Hepatocyte (in vitro differentiated cells): ENCODE data around the gene AP3M1.

Experiments used
- CTCF ChIP-seq: fragments of 200-600 bp; sonication (generic); IDR thresholded peaks from 2 replicates; pipeline ENCODE4 v1.5.1; 2016; ENCODE audit warnings: antibody characterized with exemption, mild to moderate bottlenecking; ENCODE audit not compliant: poor library complexity
- EZH2 ChIP-seq: fragments of 200-600 bp; sonication (generic); IDR thresholded peaks from 2 replicates; pipeline ENCODE4 v1.6.1; 2016; ENCODE audit warnings: antibody characterized with exemption, mild to moderate bottlenecking, borderline replicate concordance

GRCh38 chr10:74084955-74085354, 65.7 kb downstream of the AP3M1 start:
- TF ChIP-seq CTCF (no peak), EZH2 (no peak)
